ENCODE results near the gene ALPI. TPM values are rescaled to one million over a fixed set of nuclear protein-coding genes. Genes with fewer than 3 reads are reported as not detected.

ALPI gene
- total and polyA plus RNA-seq, 9 of the 15 experiments (the other 6 are each of a cell fraction or from before 2014, with no cell fraction given): not detected

GRCh38 chr2:232494542-232494941, 38.6 kb downstream of the ALPI start:
- Histone ChIP-seq H3K27me3 (ENCODE audit: control insufficient read depth in 2 of 2, insufficient read depth in 2 of 2, low read length in 2 of 2) (peaks cover 0 to 38% of the 10 kb centered on the region in 2 experiments; a peak in 2 of 5 replicates), H3K9me1 (ENCODE audit: control insufficient read depth, insufficient read depth, low read length) (no peaks in the 10 kb centered on the region), H3K4me1 (replicated peaks in 1 of 2; ENCODE audit: control insufficient read depth in 2 of 2, insufficient read depth in 2 of 2, low read length in 2 of 2) (no peaks in the 10 kb centered on the region), H3K79me2 (ENCODE audit: control insufficient read depth, insufficient read depth, low read length) (no peaks in the 10 kb centered on the region), H4K20me1 (replicated peaks; ENCODE audit: control insufficient read depth, insufficient read depth, low read length) (no peaks in the 10 kb centered on the region), H2AFZ (ENCODE audit: low read depth, low read length) (no peak overlapping the region), H3K9ac (ENCODE audit: insufficient read depth in 1 of 2, low read depth in 2 of 2, low read length in 2 of 2) (no peak overlapping the region), H3K4me2 (ENCODE audit: insufficient read depth, low read length) (no peak overlapping the region), H3K4me3 (no peak overlapping the region), H3K9me3 (replicated peaks; ENCODE audit: control insufficient read depth, insufficient read depth, low read depth, low read length) (no peaks in the 10 kb centered on the region), H3K27ac (ENCODE audit: extremely low read depth, low read depth, low read length) (no peak overlapping the region), H3K36me3 (ENCODE audit: control insufficient read depth, insufficient read depth, low read length) (no peaks in the 10 kb centered on the region)
- in situ Hi-C loops (cut with MboI): no loop called here
- BruUV-seq (replicated peaks): no TSS peak
- POLR2A ChIA-PET: interaction anchor here (0.7 to 1.2 kb wide), 2 partner anchors 16 to 65 kb away, joined by 3 read pairs; no protein-coding TSS in a partner anchor
- WGBS (ENCODE audit: insufficient coverage, low coverage, missing lambda C conversion rate): 0% methylated on average over 1 of the region's 5 CpGs
- DNase-seq (ENCODE audit: extremely low read depth in 1 of 4, low spot score in 3 of 4) (no peak), FAIRE-seq (no peak), ATAC-seq (no peak)
- TF ChIP-seq, protein P1, sequence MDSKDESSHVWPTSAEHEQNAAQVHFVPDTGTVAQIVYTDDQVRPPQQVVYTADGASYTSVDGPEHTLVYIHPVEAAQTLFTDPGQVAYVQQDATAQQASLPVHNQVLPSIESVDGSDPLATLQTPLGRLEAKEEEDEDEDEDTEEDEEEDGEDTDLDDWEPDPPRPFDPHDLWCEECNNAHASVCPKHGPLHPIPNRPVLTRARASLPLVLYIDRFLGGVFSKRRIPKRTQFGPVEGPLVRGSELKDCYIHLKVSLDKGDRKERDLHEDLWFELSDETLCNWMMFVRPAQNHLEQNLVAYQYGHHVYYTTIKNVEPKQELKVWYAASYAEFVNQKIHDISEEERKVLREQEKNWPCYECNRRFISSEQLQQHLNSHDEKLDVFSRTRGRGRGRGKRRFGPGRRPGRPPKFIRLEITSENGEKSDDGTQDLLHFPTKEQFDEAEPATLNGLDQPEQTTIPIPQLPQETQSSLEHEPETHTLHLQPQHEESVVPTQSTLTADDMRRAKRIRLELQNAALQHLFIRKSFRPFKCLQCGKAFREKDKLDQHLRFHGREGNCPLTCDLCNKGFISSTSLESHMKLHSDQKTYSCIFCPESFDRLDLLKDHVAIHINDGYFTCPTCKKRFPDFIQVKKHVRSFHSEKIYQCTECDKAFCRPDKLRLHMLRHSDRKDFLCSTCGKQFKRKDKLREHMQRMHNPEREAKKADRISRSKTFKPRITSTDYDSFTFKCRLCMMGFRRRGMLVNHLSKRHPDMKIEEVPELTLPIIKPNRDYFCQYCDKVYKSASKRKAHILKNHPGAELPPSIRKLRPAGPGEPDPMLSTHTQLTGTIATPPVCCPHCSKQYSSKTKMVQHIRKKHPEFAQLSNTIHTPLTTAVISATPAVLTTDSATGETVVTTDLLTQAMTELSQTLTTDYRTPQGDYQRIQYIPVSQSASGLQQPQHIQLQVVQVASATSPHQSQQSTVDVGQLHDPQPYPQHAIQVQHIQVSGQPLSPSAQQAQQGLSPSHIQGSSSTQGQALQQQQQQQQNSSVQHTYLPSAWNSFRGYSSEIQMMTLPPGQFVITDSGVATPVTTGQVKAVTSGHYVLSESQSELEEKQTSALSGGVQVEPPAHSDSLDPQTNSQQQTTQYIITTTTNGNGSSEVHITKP (IDR thresholded peaks at IDR 0.05; ENCODE audit: partially characterized antibody): no peak
- TF ChIP-seq KDM1A (IDR thresholded peaks at IDR 0.05): no peak
- no peak for TF ChIP-seq MECOM (CRISPR knock-in tag; IDR thresholded peaks at IDR 0.05)
- TF ChIP-seq, protein P2, sequence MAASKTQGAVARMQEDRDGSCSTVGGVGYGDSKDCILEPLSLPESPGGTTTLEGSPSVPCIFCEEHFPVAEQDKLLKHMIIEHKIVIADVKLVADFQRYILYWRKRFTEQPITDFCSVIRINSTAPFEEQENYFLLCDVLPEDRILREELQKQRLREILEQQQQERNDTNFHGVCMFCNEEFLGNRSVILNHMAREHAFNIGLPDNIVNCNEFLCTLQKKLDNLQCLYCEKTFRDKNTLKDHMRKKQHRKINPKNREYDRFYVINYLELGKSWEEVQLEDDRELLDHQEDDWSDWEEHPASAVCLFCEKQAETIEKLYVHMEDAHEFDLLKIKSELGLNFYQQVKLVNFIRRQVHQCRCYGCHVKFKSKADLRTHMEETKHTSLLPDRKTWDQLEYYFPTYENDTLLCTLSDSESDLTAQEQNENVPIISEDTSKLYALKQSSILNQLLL (CRISPR knock-in tag; IDR thresholded peaks at IDR 0.05; ENCODE audit: borderline replicate concordance): no peak
- CTCF ChIA-PET (ENCODE audit: low intra/inter-chr PET ratio): no interaction called here
- intact Hi-C loops (cut with micrococcal nuclease): no loop called here

Measured in K562 (cell line).